ENCODE results near the gene FAM20B.

Gene FAM20B

DNA sequence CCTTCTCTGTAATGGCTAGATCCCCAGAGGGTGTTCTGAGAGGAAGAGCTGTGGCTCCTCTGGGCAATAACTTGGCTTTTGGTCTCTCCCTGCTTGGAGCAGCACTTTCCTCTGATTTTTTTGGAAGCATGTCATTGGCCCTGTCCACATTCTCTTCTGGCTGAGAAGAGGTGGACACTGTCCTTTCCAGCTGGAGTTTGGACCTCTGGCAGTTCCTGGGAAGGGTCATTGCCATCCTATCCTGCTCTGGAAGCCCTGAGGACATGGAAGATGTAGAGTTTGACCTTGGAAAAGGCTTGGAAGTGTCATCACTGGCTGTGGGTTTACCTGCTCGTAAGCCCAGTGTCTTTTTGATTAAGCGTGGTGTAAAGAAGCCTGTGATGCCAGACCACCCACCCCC lies 83.0 kb downstream of the FAM20B start:
- intact Hi-C loops (cut with DNase I): no loop called here
- DNase-seq: no peak

- intact Hi-C loops (cut with DNase I): no loop called here
- no peak for DNase-seq
These were observed 89.5 kb downstream of the FAM20B start for GRCh38 chr1:179115181-179115580.

DNA sequence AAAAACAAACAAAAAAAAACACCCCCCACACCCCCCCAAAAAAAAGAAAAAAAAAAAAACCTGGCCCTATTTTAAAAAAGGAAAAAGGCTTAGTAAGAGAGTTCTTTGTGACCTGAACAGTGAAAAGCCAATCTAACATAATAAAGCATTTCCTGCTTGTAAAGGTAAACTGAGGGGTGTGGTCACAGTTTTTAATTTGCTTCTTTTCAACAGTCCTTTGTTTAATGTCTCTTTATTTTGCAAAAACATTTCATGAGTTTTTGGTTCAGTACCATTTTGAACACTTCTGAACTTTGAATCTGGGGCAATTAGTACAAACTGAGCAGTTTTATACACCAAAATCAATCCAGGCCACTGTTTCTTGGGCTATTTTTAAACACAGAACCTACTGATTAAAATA lies 93.8 kb downstream of the FAM20B start:
- intact Hi-C loops (cut with DNase I): no loop called here
- no peak for DNase-seq

DNA sequence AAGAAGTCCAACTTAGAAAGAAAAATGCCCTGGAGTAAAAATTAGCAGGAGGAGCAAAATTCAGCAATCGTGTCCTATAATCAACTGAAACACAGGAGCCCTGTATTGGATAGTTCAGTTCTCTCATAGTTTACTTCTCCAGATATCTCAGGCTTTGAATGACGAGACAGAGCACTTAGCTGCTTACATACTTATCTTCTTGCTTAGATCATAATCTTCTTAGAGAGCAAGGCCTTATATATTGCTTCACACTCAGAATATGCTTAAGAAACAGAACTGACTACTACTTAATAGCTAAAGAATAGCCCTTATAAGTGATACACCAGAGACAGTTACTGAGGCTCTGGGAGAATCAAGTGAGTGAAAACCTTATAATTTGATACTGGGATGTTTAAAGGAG lies 95.0 kb downstream of the FAM20B start:
- intact Hi-C loops (cut with DNase I): loop anchor here (5.0 to 10.0 kb wide), 2 partner anchors 54 to 247 kb away; partner anchors contain the start of gene AXDND1

DNA sequence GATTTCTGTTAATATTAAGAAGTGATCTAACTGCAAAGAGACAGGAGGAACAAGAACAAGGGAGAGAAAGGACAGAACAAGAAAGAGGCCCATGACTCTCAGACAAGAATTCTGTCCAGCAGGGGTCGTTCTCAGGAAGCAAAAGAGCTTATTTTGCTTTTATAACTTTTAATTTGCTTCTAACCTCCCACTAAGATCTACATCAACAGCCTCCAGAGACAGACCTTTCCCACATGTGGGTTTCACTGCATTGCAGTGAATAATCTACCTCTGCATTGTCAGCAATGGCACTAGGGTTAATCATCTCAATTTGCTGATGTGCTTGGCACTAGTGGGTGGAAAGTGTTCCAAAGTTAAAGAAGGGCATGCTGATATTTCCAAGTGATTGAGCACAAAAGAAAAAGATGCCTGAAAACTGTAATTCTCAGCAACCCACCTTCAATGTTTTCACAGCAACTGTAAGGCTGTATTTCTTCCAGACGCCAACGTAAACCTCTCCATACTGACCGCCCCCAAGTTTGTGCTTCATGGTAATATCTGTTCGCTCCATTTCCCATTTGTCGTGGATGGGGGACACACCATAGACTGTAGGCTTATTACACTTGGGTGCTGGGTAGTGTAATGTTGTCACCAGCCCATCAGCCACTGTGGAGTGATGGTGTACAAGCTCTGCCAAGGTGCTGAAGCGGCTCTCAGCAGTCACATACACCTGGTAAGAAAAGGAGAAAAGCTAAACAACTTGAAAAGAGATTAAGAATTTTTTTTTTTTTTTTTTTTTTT lies 95.7 kb downstream of the FAM20B start:
- intact Hi-C loops (cut with DNase I): loop anchor here (5.0 to 10.0 kb wide), 2 partner anchors 53 to 246 kb away; partner anchors contain the start of gene AXDND1
- DNase-seq: peak in 36 of 42 donors; percentile 4 to 83 (median 49)

More for the DNA sequence above, 95.0 kb downstream of the FAM20B start:
- no peak for DNase-seq

GRCh38 chr1:179124873-179125272 lies 99.2 kb downstream of the FAM20B start:
- intact Hi-C loops (cut with DNase I): loop anchor here (5.0 to 10.0 kb wide), 2 partner anchors 50 to 242 kb away; partner anchors contain the start of gene AXDND1

More at GRCh38 chr1:179124873-179125272, 99.2 kb downstream of the FAM20B start:
- DNase-seq: no peak

Data from head of caudate nucleus (tissue), 42 donors.